HepG2 (cell line): ENCODE data around the gene IL32. TPM values are rescaled to one million over a fixed set of nuclear protein-coding genes. Genes with fewer than 3 reads are reported as not detected.

ENCODE experiments used
- ATRX ChIP-seq: sonication (generic); formaldehyde crosslinking; IDR thresholded peaks from 2 replicates; pipeline ENCODE4 v1.4.0; 2020; ENCODE audit warnings: missing genetic modification reagents, borderline replicate concordance
- BRD4 ChIP-seq: sonication (generic); formaldehyde crosslinking; IDR thresholded peaks from 2 replicates; pipeline ENCODE4 v1.4.0; 2020; ENCODE audit warnings: missing genetic modification reagents
- EP300 ChIP-seq, 3 experiments: sonication (generic) in 1 of 3; formaldehyde crosslinking in 1 of 3; IDR thresholded peaks; 2 replicates each; pipeline versions ENCODE4 v1.5.1 to v1.6.1; 2011 to 2020; ENCODE audit warnings: low read depth in 2 of 3, low read length in 2 of 3, borderline replicate concordance in 1 of 3, improper control_type of control experiment in 1 of 3, mild to moderate bottlenecking in 1 of 3, missing genetic modification reagents in 1 of 3, moderate library complexity in 1 of 3
- GABPB1 ChIP-seq: IDR thresholded peaks from 2 replicates; pipeline ENCODE4 v1.6.1; 2016; ENCODE audit warnings: mild to moderate bottlenecking, missing genetic modification reagents, moderate library complexity, missing compliant biosample characterization
- GATAD1 ChIP-seq: IDR thresholded peaks from 2 replicates; pipeline ENCODE4 v1.6.1; 2016; ENCODE audit warnings: missing genetic modification reagents, missing compliant biosample characterization
- HDAC2 ChIP-seq: sonication (generic); formaldehyde crosslinking; IDR thresholded peaks from 2 replicates; pipeline ENCODE4 v1.4.0; 2020; ENCODE audit warnings: missing genetic modification reagents
- KLF12 ChIP-seq: sonication (generic); formaldehyde crosslinking; IDR thresholded peaks from 2 replicates; pipeline ENCODE4 v1.4.0; 2020; ENCODE audit warnings: missing genetic modification reagents, borderline replicate concordance
- MEIS2 ChIP-seq: sonication (generic); formaldehyde crosslinking; IDR thresholded peaks from 2 replicates; pipeline ENCODE4 v1.9.0; 2021; ENCODE audit warnings: mild to moderate bottlenecking, missing genetic modification reagents
- RAD21 ChIP-seq: fragments of 450-650 bp; formaldehyde crosslinking; IDR thresholded peaks from 2 replicates; pipeline ENCODE4 v1.5.0; 2020; ENCODE audit warnings: mild to moderate bottlenecking
- SAP130 ChIP-seq: IDR thresholded peaks from 2 replicates; pipeline ENCODE4 v1.6.1; 2016; ENCODE audit warnings: low read depth
- ZBTB21 ChIP-seq: sonication (generic); formaldehyde crosslinking; IDR thresholded peaks from 2 replicates; pipeline ENCODE4 v1.4.0; 2020; ENCODE audit warnings: missing genetic modification reagents
- ZNF234 ChIP-seq: sonication (generic); formaldehyde crosslinking; conservative IDR thresholded peaks from 2 replicates; pipeline ENCODE4 v1.5.1; 2020; ENCODE audit warnings: mild to moderate bottlenecking, missing genetic modification reagents
- ZNF629 ChIP-seq: sonication (generic); formaldehyde crosslinking; conservative IDR thresholded peaks from 2 replicates; pipeline ENCODE4 v1.5.0; 2020; ENCODE audit warnings: missing genetic modification reagents
- ZNF788 ChIP-seq: sonication (generic); formaldehyde crosslinking; IDR thresholded peaks from 2 replicates; pipeline ENCODE4 v1.5.0; 2020; ENCODE audit warnings: mild to moderate bottlenecking, missing genetic modification reagents, borderline replicate concordance
- ZNF883 ChIP-seq: sonication (generic); formaldehyde crosslinking; IDR thresholded peaks from 2 replicates; pipeline ENCODE4 v1.5.1; 2020; ENCODE audit warnings: mild to moderate bottlenecking, missing genetic modification reagents; ENCODE audit errors: not compliant biosample characterization
- polyA plus RNA-seq, 8 experiments: library from polyadenylated mRNA; depleted of rRNA in 3 of 8; stranded (reverse) in 7 of 8; unstranded in 1 of 8; fragments of >200 nt; fragmentation: Illumina TruSeq in 4 of 8; extraction: Trizol in 4 of 8; gene quantifications; 2 replicates each; pipeline versions ENCODE4 v1.2.1 to v1.2.3, GENCODE V29; 2011 to 2016; ENCODE audit warnings: low read depth in 4 of 8, missing spikeins in 1 of 8, mixed read lengths in 1 of 8; ENCODE audit not compliant: insufficient read depth in 1 of 8
- total RNA-seq, 5 experiments: library from RNA; depleted of rRNA; stranded (reverse); fragments of >200 nt; fragmentation: Illumina TruSeq; extraction: Trizol; gene quantifications; 2 replicates each; pipeline ENCODE4 v1.2.3, GENCODE V29; 2016; ENCODE audit warnings: low read depth in 1 of 5
- TF ChIP-seq, protein P1 (sequence below): sonication (generic); formaldehyde crosslinking; IDR thresholded peaks from 2 replicates; pipeline ENCODE4 v1.4.0; 2020; ENCODE audit warnings: missing genetic modification reagents
- TF ChIP-seq, protein P2 (sequence below): sonication (generic); formaldehyde crosslinking; IDR thresholded peaks from 2 replicates; pipeline ENCODE4 v1.5.1; 2020; ENCODE audit warnings: mild to moderate bottlenecking, moderate library complexity, missing genetic modification reagents
- TF ChIP-seq, protein P3 (sequence below): IDR thresholded peaks from 2 replicates; pipeline ENCODE4 v1.6.1; 2016; ENCODE audit warnings: mild to moderate bottlenecking

IL32 gene
- total and polyA plus RNA-seq, 2 of the 13 experiments (the other 11 are each of a cell fraction or from before 2014, with no cell fraction given), result 115 to 165 TPM

DNA sequence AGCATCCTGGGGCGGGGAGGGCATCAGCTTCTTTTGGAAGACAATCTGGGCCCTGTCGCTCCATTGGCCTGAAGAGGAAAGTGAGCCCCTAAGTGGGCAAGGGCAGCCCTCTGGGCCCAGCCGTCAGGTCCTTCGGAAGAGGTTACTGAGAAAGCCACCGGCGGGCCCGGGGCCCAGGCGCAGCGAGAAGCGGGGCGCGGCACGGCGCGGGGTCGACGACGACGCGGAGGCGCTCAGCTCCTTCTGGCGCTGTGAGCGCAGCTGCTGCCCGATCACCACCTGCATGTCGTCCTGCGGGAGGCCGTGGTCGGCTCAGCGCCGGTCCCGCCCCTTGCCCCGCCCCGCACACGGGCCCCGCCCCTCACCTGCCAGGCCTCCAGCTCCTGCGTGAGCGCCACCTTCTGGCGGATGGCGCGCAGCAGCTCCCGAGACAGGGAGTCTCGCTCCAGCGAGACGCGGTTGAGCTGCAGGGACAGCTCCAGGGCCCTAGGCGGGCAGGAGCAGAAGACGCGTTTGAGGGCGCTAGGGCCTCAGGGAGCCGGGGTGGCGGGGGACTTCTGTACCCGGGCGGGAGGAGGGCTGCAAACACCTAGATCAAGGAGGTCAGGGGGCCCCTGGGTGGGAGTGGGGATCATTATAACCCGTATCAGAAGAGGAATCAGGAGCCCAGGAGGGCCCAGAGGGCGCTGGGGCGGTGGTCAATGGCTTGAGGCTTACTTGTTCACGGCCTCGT, 37.3 kb upstream of the IL32 start (continued):
- TF ChIP-seq, protein P1, sequence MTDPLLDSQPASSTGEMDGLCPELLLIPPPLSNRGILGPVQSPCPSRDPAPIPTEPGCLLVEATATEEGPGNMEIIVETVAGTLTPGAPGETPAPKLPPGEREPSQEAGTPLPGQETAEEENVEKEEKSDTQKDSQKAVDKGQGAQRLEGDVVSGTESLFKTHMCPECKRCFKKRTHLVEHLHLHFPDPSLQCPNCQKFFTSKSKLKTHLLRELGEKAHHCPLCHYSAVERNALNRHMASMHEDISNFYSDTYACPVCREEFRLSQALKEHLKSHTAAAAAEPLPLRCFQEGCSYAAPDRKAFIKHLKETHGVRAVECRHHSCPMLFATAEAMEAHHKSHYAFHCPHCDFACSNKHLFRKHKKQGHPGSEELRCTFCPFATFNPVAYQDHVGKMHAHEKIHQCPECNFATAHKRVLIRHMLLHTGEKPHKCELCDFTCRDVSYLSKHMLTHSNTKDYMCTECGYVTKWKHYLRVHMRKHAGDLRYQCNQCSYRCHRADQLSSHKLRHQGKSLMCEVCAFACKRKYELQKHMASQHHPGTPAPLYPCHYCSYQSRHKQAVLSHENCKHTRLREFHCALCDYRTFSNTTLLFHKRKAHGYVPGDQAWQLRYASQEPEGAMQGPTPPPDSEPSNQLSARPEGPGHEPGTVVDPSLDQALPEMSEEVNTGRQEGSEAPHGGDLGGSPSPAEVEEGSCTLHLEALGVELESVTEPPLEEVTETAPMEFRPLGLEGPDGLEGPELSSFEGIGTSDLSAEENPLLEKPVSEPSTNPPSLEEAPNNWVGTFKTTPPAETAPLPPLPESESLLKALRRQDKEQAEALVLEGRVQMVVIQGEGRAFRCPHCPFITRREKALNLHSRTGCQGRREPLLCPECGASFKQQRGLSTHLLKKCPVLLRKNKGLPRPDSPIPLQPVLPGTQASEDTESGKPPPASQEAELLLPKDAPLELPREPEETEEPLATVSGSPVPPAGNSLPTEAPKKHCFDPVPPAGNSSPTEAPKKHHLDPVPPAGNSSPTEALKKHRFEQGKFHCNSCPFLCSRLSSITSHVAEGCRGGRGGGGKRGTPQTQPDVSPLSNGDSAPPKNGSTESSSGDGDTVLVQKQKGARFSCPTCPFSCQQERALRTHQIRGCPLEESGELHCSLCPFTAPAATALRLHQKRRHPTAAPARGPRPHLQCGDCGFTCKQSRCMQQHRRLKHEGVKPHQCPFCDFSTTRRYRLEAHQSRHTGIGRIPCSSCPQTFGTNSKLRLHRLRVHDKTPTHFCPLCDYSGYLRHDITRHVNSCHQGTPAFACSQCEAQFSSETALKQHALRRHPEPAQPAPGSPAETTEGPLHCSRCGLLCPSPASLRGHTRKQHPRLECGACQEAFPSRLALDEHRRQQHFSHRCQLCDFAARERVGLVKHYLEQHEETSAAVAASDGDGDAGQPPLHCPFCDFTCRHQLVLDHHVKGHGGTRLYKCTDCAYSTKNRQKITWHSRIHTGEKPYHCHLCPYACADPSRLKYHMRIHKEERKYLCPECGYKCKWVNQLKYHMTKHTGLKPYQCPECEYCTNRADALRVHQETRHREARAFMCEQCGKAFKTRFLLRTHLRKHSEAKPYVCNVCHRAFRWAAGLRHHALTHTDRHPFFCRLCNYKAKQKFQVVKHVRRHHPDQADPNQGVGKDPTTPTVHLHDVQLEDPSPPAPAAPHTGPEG (CRISPR knock-in tag), result no peak
- 0 out of 2 replicates have a peak, but pooled peaks have one; percentile 31 for TF ChIP-seq HDAC2 (CRISPR knock-in tag)
- TF ChIP-seq SAP130 (CRISPR knock-in tag), result peak; percentile 78
- 0 out of 2 replicates have a peak, but pooled peaks have one; percentile 38 for TF ChIP-seq KLF12
- TF ChIP-seq GABPB1 (CRISPR knock-in tag), result peak; percentile 57; the same call in 1 of the 2 replicates
- TF ChIP-seq, protein P2, sequence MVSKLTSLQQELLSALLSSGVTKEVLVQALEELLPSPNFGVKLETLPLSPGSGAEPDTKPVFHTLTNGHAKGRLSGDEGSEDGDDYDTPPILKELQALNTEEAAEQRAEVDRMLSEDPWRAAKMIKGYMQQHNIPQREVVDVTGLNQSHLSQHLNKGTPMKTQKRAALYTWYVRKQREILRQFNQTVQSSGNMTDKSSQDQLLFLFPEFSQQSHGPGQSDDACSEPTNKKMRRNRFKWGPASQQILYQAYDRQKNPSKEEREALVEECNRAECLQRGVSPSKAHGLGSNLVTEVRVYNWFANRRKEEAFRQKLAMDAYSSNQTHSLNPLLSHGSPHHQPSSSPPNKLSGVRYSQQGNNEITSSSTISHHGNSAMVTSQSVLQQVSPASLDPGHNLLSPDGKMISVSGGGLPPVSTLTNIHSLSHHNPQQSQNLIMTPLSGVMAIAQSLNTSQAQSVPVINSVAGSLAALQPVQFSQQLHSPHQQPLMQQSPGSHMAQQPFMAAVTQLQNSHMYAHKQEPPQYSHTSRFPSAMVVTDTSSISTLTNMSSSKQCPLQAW (CRISPR knock-in tag), result peak; percentile 37; the same call in 1 of the 2 replicates
- peak; percentile 72 for TF ChIP-seq RAD21 (CRISPR knock-in tag)
- TF ChIP-seq EP300 (IDR thresholded peaks at IDR 0.05; ENCODE audit: low read depth in 2 of 2, low read length in 2 of 2), result no peak
- TF ChIP-seq EP300 (CRISPR knock-in tag; IDR thresholded peaks at IDR 0.05; ENCODE audit: borderline replicate concordance), result no peak
- TF ChIP-seq MEIS2, result 0 out of 2 replicates have a peak, but pooled peaks have one; percentile 49
- no peak for TF ChIP-seq ZBTB21 (CRISPR knock-in tag)
- peak; percentile 55; the same call in 1 of the 2 replicates for TF ChIP-seq ZNF788 (CRISPR knock-in tag)
- peak; percentile 51; the same call in 1 of the 2 replicates for TF ChIP-seq GATAD1 (CRISPR knock-in tag)
- TF ChIP-seq ATRX (CRISPR knock-in tag), result no peak
- peak; percentile 40 for TF ChIP-seq ZNF883
- 0 out of 2 replicates have a peak, but pooled peaks have one; percentile 28 for TF ChIP-seq BRD4 (CRISPR knock-in tag)
- TF ChIP-seq, protein P3, sequence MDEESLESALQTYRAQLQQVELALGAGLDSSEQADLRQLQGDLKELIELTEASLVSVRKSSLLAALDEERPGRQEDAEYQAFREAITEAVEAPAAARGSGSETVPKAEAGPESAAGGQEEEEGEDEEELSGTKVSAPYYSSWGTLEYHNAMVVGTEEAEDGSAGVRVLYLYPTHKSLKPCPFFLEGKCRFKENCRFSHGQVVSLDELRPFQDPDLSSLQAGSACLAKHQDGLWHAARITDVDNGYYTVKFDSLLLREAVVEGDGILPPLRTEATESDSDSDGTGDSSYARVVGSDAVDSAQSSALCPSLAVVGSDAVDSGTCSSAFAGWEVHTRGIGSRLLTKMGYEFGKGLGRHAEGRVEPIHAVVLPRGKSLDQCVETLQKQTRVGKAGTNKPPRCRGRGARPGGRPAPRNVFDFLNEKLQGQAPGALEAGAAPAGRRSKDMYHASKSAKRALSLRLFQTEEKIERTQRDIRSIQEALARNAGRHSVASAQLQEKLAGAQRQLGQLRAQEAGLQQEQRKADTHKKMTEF (CRISPR knock-in tag), result peak; percentile 56; the same call in 1 of the 2 replicates
- TF ChIP-seq ZNF234 (CRISPR knock-in tag), result no peak
- TF ChIP-seq ZNF629 (CRISPR knock-in tag), result 0 out of 2 replicates have a peak, but pooled peaks have one; percentile 31
